ENCODE measurements around the gene NOTCH1.

GRCh38 chr9:136551401-136552116, 5.7 kb upstream of the NOTCH1 start:
- TF ChIP-seq CTCF (IDR thresholded peaks at IDR 0.05): no peak
- no peak for TF ChIP-seq NR3C1 (IDR thresholded peaks at IDR 0.05)
- no peak for TF ChIP-seq RFX5 (IDR thresholded peaks at IDR 0.05)
- no peak for TF ChIP-seq CHD2 (IDR thresholded peaks at IDR 0.05; ENCODE audit: low read length, partially characterized antibody)
- no peak for TF ChIP-seq RCOR1 (IDR thresholded peaks at IDR 0.05; ENCODE audit: low read depth, low read length)
- TF ChIP-seq USF2 (IDR thresholded peaks at IDR 0.05): no peak
